Activated naive CD8-positive, alpha-beta T cell (primary cell): ENCODE results near the gene PRIM2.
"Not testable (repeated sequence)": the region's sequence is repeated elsewhere in the genome, so short reads cannot be mapped to it uniquely, and the experiment has no call there.

Experiments
- H3K27ac Mint-ChIP-seq: one replicate; pipeline ENCODE4 v1.8.0; 2021; ENCODE audit warnings: mixed read lengths
- H3K27me3 Mint-ChIP-seq: one replicate; pipeline ENCODE4 v1.8.0; 2021; ENCODE audit warnings: mixed read lengths
- H3K36me3 Mint-ChIP-seq: one replicate; pipeline ENCODE4 v1.8.0; 2021; ENCODE audit warnings: mixed read lengths
- H3K4me1 Mint-ChIP-seq: one replicate; pipeline ENCODE4 v1.8.0; 2021; ENCODE audit warnings: low read depth, mixed read lengths
- H3K4me3 Mint-ChIP-seq: one replicate; pipeline ENCODE4 v1.8.0; 2021; ENCODE audit warnings: mild to moderate bottlenecking, mixed read lengths
- H3K9me3 Mint-ChIP-seq: one replicate; pipeline ENCODE4 v1.8.0; 2021; ENCODE audit warnings: low read depth, mixed read lengths

Gene PRIM2

DNA sequence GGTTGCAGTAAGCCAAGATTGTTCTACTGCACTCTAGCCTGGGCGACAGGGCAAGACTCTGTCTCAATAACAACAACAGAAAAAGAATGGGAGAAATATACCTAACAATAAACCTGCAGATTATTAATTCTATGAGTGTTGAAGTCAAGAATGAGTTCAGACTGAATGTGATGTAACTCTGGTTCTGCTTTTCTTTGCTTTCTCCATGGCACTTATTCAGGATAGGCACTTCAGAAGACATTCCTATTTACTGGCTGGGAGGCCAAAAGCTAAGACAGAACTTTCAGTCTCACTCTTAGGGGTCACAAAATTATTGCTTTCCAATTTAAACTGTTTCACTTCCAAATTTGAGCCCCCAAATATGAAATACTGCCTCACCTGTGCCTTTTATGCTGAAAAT, 15.7 kb upstream of the PRIM2 start:
- no peak overlapping the region for H3K4me3 Mint-ChIP-seq
- no peak overlapping the region for H3K27ac Mint-ChIP-seq
- no peaks in the 10 kb centered on the region for H3K9me3 Mint-ChIP-seq
- H3K4me1 Mint-ChIP-seq = no peaks in the 10 kb centered on the region
- peaks cover 2% of the 10 kb centered on the region for H3K27me3 Mint-ChIP-seq
- H3K36me3 Mint-ChIP-seq = no peaks in the 10 kb centered on the region

DNA sequence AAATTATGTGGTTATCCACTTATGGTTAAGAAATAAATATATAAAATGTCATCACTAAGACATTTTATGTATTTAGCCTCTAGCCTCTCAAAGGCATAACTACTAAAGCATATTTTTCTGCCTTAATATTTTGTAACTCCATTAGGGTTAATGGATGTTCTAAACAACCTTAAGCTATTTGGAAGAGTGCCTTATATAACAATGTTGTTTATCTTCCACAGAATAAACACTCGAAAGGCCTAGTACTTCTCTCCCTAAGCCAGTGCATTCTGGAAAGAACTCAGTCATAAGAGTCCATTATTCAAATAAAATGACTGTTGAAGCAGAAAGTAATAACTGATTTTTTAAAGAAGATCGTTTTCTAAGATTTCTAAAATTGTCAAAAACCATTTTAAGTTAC, 15.0 kb upstream of the PRIM2 start:
- Mint-ChIP-seq H3K27ac (no peak overlapping the region), H3K27me3 (peaks cover 2% of the 10 kb centered on the region), H3K4me3 (no peak overlapping the region), H3K9me3 (no peaks in the 10 kb centered on the region), H3K4me1 (no peaks in the 10 kb centered on the region), H3K36me3 (no peaks in the 10 kb centered on the region)

DNA sequence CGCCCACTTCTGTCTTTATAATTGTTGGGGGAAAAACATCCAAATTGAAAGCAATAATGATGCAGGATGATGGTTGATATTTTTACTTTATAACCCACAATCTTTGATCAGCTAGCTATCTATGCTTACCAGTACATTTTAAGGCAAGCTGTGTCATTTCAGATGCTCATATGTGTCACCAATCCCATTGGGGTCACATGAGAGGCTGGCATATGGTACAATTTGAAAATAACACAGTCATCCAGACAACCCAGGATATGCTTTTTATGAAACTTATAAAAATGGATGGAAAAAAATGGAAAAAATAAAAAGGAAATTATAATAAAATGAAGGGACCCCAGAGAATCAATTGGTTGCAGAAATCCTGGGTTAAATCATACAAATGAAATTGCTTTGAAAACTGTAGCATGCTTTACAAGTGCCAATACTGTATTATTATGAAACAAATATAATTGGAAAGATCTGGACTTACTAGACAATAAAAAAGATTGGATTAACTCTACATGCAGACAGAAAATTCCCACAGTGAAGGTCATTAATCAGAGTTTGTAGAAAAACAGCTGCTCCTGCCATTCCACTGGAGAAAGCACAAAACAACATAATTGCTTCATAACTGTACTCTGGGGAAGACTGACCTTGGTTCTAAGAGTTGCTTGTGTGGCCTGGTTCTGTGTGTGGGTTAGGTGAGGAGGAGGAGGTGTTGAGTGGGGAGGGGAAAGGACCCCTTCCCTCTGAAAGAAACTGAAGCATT, 13.3 kb upstream of the PRIM2 start:
- no peaks in the 10 kb centered on the region for H3K9me3 Mint-ChIP-seq
- no peaks in the 10 kb centered on the region for H3K4me1 Mint-ChIP-seq

DNA sequence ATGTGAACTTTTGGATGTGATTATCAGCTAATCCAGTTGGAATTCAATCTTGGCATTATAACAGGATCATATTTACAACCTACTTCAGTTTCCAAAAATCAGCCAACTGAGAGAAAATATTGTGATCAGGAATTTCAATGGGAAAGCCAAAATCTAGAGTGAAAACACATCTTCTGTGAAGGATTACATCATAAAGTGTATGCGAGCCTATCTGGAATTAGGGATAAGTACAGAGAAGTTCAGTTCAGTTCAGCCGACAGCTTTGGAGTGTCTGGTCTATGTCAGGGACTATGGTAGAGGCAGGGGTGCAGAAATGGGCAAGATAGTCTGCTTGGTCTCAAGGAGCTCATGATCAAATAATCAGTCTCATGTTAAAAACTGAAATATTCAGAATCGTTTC, 12.3 kb upstream of the PRIM2 start:
- no peak overlapping the region for H3K4me3 Mint-ChIP-seq
- no peaks in the 10 kb centered on the region for H3K4me1 Mint-ChIP-seq
- H3K36me3 Mint-ChIP-seq = no peaks in the 10 kb centered on the region
- H3K9me3 Mint-ChIP-seq = no peaks in the 10 kb centered on the region
- H3K27me3 Mint-ChIP-seq = peaks cover 3% of the 10 kb centered on the region
- H3K27ac Mint-ChIP-seq = no peak overlapping the region

More for the DNA sequence above, 13.3 kb upstream of the PRIM2 start:
- no peak overlapping the region for H3K27ac Mint-ChIP-seq
- no peak overlapping the region for H3K4me3 Mint-ChIP-seq
- peaks cover 2% of the 10 kb centered on the region for H3K27me3 Mint-ChIP-seq
- no peaks in the 10 kb centered on the region for H3K36me3 Mint-ChIP-seq

DNA sequence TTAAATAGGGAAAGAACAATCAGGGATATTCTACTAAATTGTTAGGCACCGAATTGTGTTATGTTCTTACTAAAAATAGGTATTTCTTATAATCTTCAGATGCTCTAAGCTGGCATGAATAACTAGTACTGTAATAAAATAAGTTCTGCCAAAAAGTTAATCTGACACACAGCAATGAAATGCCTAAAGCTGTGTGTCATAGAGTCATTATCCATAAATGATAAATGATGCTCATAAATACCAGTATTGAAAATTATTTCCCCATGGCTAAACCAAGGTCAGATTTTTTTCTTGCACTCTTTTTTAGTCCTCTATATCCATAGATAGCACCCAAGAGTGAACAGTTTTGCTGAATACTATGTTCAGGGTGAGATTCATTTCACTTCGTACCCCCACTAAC, 11.7 kb upstream of the PRIM2 start:
- no peaks in the 10 kb centered on the region for H3K4me1 Mint-ChIP-seq
- H3K36me3 Mint-ChIP-seq = no peaks in the 10 kb centered on the region
- no peak overlapping the region for H3K27ac Mint-ChIP-seq
- peaks cover 3% of the 10 kb centered on the region for H3K27me3 Mint-ChIP-seq
- H3K9me3 Mint-ChIP-seq = no peaks in the 10 kb centered on the region
- no peak overlapping the region for H3K4me3 Mint-ChIP-seq

DNA sequence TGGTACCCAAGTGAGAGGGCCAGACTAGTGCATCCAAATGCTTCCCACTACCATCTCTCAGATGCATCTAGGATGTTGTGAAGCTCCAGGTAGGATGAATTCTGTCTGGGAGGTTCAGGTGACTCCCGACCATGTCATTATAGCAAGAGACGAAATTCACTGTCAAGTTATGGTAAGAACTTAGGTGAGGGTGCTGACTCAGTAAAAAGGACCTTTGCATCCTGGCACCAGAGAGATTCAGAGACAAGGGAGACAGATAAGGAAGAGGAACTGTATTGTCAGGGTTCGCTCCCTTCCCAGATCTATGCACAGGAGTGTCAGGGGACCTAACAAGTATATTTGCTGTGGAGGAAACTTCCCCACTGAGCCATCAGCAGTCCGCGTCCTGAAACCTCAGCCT, 11.2 kb upstream of the PRIM2 start:
- H3K4me3 Mint-ChIP-seq = no peak overlapping the region

DNA sequence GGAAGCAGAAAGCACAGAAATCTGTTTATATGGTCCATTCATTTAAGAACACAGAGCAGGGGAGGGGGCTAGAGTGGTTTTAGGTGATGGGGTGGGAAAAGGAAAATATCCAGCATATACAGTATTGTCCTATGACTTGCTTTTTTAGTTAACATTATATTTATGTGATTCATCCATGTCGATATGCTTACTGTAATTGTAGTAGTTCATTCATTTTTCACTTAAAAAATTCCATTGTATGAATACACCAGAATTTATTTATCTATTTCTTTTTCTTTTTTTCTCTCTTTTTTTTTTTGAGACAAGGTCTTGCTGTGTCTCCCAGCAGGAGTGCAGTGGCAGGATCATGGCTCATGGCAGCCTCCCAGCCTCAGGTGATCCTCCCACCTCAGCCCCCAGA, 9.6 kb upstream of the PRIM2 start:
- Mint-ChIP-seq H3K4me3 (no peak overlapping the region), H3K36me3 (no peaks in the 10 kb centered on the region), H3K27ac (no peak overlapping the region), H3K4me1 (no peaks in the 10 kb centered on the region), H3K9me3 (no peaks in the 10 kb centered on the region), H3K27me3 (peaks cover 3% of the 10 kb centered on the region)

More for the DNA sequence above, 11.2 kb upstream of the PRIM2 start:
- Mint-ChIP-seq H3K4me1 (no peaks in the 10 kb centered on the region), H3K27me3 (peaks cover 3% of the 10 kb centered on the region), H3K36me3 (no peaks in the 10 kb centered on the region), H3K27ac (no peak overlapping the region), H3K9me3 (no peaks in the 10 kb centered on the region)

DNA sequence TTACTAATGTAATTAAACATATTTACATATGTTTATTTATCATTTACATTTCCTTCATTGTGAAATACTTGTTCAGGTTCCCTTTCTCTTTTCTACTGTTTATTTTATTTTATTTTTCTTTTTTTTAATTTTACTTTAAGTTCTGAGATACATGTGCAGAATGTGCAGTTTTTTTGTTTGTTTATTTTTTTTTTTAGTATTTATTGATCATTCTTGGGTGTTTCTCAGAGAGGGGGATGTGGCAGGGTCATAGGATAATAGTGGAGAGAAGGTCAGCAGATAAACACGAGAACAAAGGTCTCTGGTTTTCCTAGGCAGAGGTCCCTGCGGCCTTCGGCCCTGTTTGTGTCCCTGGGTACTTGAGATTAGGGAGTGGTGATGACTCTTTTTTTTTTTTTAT, 8.7 kb upstream of the PRIM2 start:
- not testable (repeated sequence) for H3K4me3 Mint-ChIP-seq, H3K27ac Mint-ChIP-seq, H3K9me3 Mint-ChIP-seq, H3K4me1 Mint-ChIP-seq, H3K27me3 Mint-ChIP-seq, H3K36me3 Mint-ChIP-seq

DNA sequence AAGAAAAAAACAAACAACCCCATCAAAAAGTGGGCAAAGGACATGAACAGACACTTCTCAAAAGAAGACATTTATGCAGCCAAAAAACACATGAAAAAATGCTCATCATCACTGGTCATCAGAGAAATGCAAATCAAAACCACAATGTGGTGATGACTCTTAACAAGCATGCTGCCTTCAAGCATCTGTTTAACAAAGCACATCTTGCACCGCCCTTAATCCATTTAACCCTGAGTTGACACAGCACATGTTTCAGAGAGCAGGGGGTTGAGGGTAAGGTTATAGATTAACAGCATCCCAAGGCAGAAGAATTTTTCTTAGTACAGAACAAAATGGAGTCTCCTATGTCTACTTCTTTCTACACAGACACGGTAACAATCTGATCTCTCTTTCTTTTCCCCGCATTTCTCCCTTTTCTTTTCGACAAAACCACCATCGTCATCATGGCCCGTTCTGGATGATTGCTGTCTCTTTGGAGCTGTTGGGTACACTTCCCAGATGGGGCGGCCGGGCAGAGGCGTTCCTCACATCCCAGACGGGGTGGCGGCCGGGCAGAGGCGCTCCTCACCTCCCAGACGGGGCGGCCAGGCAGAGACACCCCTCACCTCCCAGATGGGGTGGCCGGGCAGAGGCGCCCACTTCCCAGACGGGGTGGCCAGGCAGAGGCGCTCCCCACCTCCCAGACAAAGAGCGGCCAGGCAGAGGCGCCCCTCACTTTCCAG, 7.2 kb upstream of the PRIM2 start:
- not testable (repeated sequence) for H3K36me3 Mint-ChIP-seq, H3K4me3 Mint-ChIP-seq, H3K27me3 Mint-ChIP-seq, H3K9me3 Mint-ChIP-seq, H3K27ac Mint-ChIP-seq, H3K4me1 Mint-ChIP-seq

DNA sequence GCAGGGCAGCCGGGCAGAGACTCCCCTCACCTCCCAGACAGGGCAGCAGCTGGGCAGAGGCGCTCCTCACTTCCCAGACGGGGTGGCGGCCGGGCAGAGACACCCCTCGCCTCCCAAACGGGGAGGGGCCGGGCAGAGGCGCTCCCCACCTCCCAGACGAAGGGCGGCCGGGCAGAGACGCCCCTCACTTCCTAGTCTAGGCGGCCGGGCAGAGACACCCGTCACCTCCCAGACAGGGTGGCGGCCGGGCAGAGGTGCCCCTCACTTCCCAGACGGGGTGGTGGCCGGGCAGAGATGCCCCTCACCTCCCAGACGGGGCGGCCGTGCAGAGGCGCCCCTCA, 6.6 kb upstream of the PRIM2 start:
- Mint-ChIP-seq H3K4me1 (no peaks in the 10 kb centered on the region), H3K27me3 (peaks cover 3% of the 10 kb centered on the region), H3K9me3 (no peaks in the 10 kb centered on the region), H3K36me3 (no peaks in the 10 kb centered on the region), H3K27ac (no peak overlapping the region), H3K4me3 (no peak overlapping the region)

DNA sequence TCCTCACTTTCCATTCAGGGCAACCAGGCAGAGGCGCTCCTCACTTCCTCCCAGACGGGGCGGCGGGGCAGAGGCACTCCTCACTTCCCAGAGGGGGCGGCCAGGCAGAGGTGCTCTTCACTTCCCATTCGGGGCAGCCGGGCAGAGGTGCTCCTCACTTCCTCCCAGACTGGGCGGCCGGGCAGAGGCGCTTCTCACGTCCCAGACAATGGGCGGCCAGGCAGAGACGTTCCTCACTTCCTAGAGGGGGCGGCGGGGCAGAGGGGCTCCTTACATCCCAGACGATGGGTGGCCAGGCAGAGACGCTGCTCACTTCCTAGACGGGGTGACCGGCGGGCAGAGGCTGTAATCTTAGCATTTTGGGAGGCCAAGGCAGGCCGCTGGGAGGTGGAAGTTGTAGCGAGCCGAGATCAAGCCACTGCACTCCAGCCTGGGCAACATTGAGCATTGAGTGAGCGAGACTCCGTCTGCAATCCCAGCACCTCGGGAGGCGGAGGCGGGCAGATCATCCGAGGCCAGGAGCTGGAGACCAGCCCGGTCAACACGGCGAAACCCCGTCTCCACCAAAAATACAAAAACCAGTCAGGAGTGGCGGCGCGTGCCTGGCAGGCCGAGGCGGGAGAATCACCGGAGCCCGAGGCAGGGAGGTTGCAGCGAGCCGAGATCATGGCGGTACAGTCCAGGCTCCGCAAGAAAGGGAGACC, 6.0 kb upstream of the PRIM2 start:
- not testable (repeated sequence) for H3K4me1 Mint-ChIP-seq, H3K36me3 Mint-ChIP-seq, H3K4me3 Mint-ChIP-seq, H3K9me3 Mint-ChIP-seq, H3K27me3 Mint-ChIP-seq, H3K27ac Mint-ChIP-seq

DNA sequence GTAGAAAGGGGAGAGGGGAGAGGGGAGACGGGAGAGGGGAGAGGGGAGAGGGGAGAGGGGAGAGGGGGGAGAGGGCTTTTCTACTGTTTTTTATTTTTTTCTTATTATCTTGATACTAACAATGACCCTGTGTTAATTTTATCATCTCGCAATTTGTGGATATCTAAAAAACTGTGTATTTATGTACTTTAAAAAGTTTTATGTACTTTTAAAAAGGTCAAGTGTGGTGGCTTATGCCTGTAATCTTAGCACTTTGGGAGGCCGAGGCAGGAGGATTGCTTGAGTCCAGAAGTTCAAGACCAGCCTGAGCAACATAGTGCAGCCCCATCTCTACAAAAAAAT, 5.5 kb upstream of the PRIM2 start:
- no peaks in the 10 kb centered on the region for H3K36me3 Mint-ChIP-seq
- peaks cover 1% of the 10 kb centered on the region for H3K27me3 Mint-ChIP-seq
- no peak overlapping the region for H3K27ac Mint-ChIP-seq
- no peaks in the 10 kb centered on the region for H3K9me3 Mint-ChIP-seq
- no peaks in the 10 kb centered on the region for H3K4me1 Mint-ChIP-seq
- no peak overlapping the region for H3K4me3 Mint-ChIP-seq

DNA sequence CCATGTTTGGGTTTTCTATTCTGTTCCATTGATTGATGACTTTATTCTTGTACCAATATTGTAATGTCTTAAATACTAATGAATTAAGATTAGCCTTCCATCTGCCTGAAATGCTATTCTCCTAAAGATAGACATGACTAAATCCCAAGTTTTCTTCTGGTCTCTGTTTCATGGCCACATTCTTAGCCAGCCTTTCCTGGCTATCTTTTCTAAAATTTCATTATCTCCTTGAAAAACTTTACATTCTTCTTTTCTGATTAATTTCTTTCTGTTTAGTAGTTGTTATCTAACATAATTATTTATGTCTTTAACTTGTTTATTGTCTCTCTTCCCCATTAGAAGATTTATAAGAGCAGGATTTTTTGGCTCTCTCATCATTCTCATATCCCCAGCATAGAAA, 4.4 kb upstream of the PRIM2 start:
- Mint-ChIP-seq H3K4me3 (no peak overlapping the region), H3K9me3 (no peaks in the 10 kb centered on the region), H3K27me3 (peaks cover 1% of the 10 kb centered on the region), H3K36me3 (no peaks in the 10 kb centered on the region), H3K27ac (no peak overlapping the region), H3K4me1 (peaks cover 6% of the 10 kb centered on the region)

DNA sequence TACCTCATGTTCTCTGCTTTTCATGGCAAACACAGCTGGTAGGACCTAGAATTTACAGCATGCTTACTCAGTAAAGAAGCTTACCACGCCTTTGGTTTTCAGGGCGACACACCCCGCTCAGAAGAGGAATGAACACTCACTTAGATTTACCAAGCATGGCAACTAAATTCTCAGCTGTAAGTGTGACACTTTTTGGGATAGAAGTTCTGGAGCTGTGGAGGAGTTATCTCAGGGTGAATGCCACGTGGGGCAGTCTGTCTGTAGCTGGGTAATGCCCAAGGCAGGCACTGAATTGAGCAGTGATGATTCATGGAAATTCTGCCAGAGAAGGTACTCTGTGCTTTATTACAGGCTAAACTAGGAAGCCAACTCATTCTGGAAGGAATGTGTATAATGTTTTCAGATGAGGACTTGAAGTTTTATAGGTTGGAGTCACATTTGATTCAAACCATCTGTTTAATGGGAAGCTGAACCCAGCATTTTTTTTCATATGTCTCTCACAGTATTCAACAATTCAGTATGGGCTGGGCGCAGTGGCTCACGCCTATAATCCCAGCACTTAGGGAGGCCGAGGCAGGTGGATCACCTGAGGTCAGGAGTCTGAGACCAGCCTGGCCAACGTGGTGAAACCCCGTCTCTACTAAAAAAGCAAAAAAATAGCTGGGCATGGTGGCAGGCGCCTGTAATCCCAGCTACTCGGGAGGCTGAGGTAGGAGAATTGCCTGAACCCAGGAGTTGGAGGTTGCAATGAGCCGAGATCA, 3.5 kb upstream of the PRIM2 start:
- Mint-ChIP-seq H3K9me3 (no peaks in the 10 kb centered on the region), H3K27me3 (peaks cover 1% of the 10 kb centered on the region), H3K4me3 (no peak overlapping the region), H3K36me3 (peaks cover 2% of the 10 kb centered on the region), H3K4me1 (peaks cover 14% of the 10 kb centered on the region), H3K27ac (no peak overlapping the region)

DNA sequence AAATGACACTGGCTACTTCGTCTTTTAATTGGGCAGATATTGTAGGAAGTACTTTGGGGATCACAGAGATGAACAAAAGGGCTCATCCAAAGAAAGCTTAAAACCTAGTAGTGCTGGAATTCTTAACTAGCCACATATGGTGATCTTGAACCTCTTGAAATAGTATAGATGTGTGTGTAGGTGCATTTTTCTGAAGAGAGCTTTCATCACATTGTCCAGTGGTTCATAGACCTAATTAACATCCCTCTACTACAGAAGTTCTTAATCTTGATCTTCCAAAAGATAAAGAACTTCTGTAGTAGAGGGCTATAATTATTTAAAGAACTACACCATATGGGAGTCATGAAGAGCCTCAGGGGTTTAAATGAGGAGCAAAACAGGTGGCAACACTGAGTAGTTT, 2.3 kb upstream of the PRIM2 start:
- peaks cover 8% of the 10 kb centered on the region for H3K36me3 Mint-ChIP-seq
- peaks cover 23% of the 10 kb centered on the region for H3K4me1 Mint-ChIP-seq
- no peaks in the 10 kb centered on the region for H3K9me3 Mint-ChIP-seq
- H3K27me3 Mint-ChIP-seq = no peaks in the 10 kb centered on the region
- no peak overlapping the region for H3K4me3 Mint-ChIP-seq
- no peak overlapping the region for H3K27ac Mint-ChIP-seq
